HepG2 (cell line): ENCODE results near the gene SPC24. TPM values are rescaled to one million over a fixed set of nuclear protein-coding genes. Genes with fewer than 3 reads are reported as not detected.
"Not testable (repeated sequence)": the region's sequence is repeated elsewhere in the genome, so short reads cannot be mapped to it uniquely, and the experiment has no call there.

Experiments used
- ATAC-seq: fragments of 200-7000 bp; cut with Tn5 transposase; 3 replicates; pipeline ENCODE4 v1.9.1; 2020; ENCODE audit warnings: mild to moderate bottlenecking, moderate library complexity
- BruUV-seq: library from RNA; stranded (reverse); fragments of 400-500 nt; replicated peaks from 2 replicates; lab custom pipeline; 2021; lab: Mats Ljungman, UMichigan
- CTCF ChIA-PET: fragments of 300-600 bp; formaldehyde crosslinking; extraction: SDS; loops from one replicate; lab custom pipeline; 2021; ENCODE audit warnings: low total read pairs, inconsistent platforms, low intra/inter-chr PET ratio; lab: Yijun Ruan, JAX
- POLR2A ChIA-PET: fragments of 350-600 bp; sonication (Branson Sonifier 250); formaldehyde crosslinking; loops from one replicate; lab custom pipeline; 2020; ENCODE audit warnings: antibody characterized with exemption, inconsistent platforms; lab: Yijun Ruan, JAX
- DNase-seq: peaks from one replicate; pipeline ENCODE4 v3.0.0-alpha.2; 2015; ENCODE audit warnings: low spot score
- FAIRE-seq: peaks from 3 replicates; lab custom pipeline; 2011; peaks lifted over from hg19 to GRCh38; lab: Jason Lieb, UNC
- H2AFZ ChIP-seq: one replicate; pipeline ENCODE4 v1.6.1; 2011; ENCODE audit warnings: low read length, inconsistent platforms
- H3K27ac ChIP-seq: fragments of 300-600 bp; 3 replicates; pipeline ENCODE4 v1.8.0; 2011; ENCODE audit warnings: mixed run types, mild to moderate bottlenecking, mixed read lengths, low read length, inconsistent platforms; ENCODE audit not compliant: insufficient read depth; ENCODE audit errors: extremely low read length
- H3K27me3 ChIP-seq, 2 experiments: fragments of 200-600 bp in 1 of 2; 2 replicates in 1 of 2; 3 replicates in 1 of 2; pipeline versions ENCODE4 v1.6.0 to v1.8.0; 2011; ENCODE audit warnings: low read length in 2 of 2, mild to moderate bottlenecking in 2 of 2, moderate library complexity in 2 of 2, inconsistent platforms in 1 of 2; ENCODE audit not compliant: insufficient read depth in 2 of 2, control insufficient read depth in 1 of 2
- H3K36me3 ChIP-seq, 2 experiments: fragments of 200-600 bp in 1 of 2; replicated peaks in 1 of 2; 2 replicates in 1 of 2; 3 replicates in 1 of 2; pipeline versions ENCODE4 v1.5.1 to v1.8.0; 2011; ENCODE audit warnings: low read length in 2 of 2, inconsistent platforms in 1 of 2; ENCODE audit not compliant: insufficient read depth in 2 of 2, control insufficient read depth in 1 of 2
- H3K4me1 ChIP-seq: 2 replicates; pipeline ENCODE4 v1.5.1; 2012; ENCODE audit warnings: low read length, inconsistent platforms; ENCODE audit not compliant: insufficient read depth
- H3K4me2 ChIP-seq: 2 replicates; pipeline ENCODE4 v1.6.0; 2011; ENCODE audit warnings: low read depth, low read length, inconsistent platforms
- H3K4me3 ChIP-seq, 3 experiments: fragments of 200-600 bp in 1 of 3; sonication (generic), shearing (Covaris generic) in 1 of 3; replicated peaks in 1 of 3; 2 replicates each; pipeline ENCODE4 v1.5.1; 2011 to 2016; ENCODE audit warnings: low read length in 3 of 3, inconsistent platforms in 2 of 3, low read depth in 2 of 3, mild to moderate bottlenecking in 2 of 3, control low read depth in 1 of 3, mixed read lengths in 1 of 3; ENCODE audit not compliant: insufficient read depth in 1 of 3
- H3K79me2 ChIP-seq: one replicate; pipeline ENCODE4 v1.6.1; 2011; ENCODE audit warnings: low read length, inconsistent platforms; ENCODE audit not compliant: insufficient read depth
- H3K9ac ChIP-seq: 2 replicates; pipeline ENCODE4 v1.6.0; 2011; ENCODE audit warnings: mild to moderate bottlenecking, low read depth, low read length, inconsistent platforms; ENCODE audit not compliant: insufficient read depth
- H3K9me3 ChIP-seq: 2 replicates; pipeline ENCODE4 v1.5.1; 2012; ENCODE audit warnings: mild to moderate bottlenecking, low read length
- H4K20me1 ChIP-seq: 2 replicates; pipeline ENCODE4 v1.6.0; 2011; ENCODE audit warnings: inconsistent platforms, mild to moderate bottlenecking, low read length, moderate library complexity; ENCODE audit not compliant: insufficient read depth
- BCL6 ChIP-seq: IDR thresholded peaks from 2 replicates; pipeline ENCODE4 v1.6.1; 2016; ENCODE audit warnings: missing genetic modification reagents, missing compliant biosample characterization
- E2F2 ChIP-seq: sonication (generic); formaldehyde crosslinking; IDR thresholded peaks from 2 replicates; pipeline ENCODE4 v1.4.0; 2020; ENCODE audit warnings: missing genetic modification reagents, borderline replicate concordance
- ETV5 ChIP-seq: IDR thresholded peaks from 2 replicates; pipeline ENCODE4 v1.6.1; 2018; ENCODE audit warnings: missing biosample characterization, missing genetic modification reagents, inconsistent platforms, borderline replicate concordance
- FOXO4 ChIP-seq: sonication (generic); formaldehyde crosslinking; conservative IDR thresholded peaks from 2 replicates; pipeline ENCODE4 v1.8.1; 2023; ENCODE audit warnings: missing genetic modification reagents
- HNF4G ChIP-seq, 2 experiments: sonication (generic) in 1 of 2; formaldehyde crosslinking in 1 of 2; IDR thresholded peaks; 2 replicates each; pipeline versions ENCODE4 v1.4.0 to v1.6.1; 2011 to 2020; ENCODE audit warnings: borderline replicate concordance in 2 of 2, low read depth in 2 of 2, mild to moderate bottlenecking in 2 of 2, low read length in 1 of 2, missing genetic modification reagents in 1 of 2, moderate library complexity in 1 of 2
- HOXA7 ChIP-seq: sonication (generic); formaldehyde crosslinking; IDR thresholded peaks from 2 replicates; pipeline ENCODE4 v1.8.1; 2022; ENCODE audit warnings: mild to moderate bottlenecking, missing genetic modification reagents, moderate library complexity
- JARID2 ChIP-seq: sonication (generic); formaldehyde crosslinking; IDR thresholded peaks from 2 replicates; pipeline ENCODE4 v1.8.1; 2023; ENCODE audit warnings: missing genetic modification reagents, inconsistent platforms; ENCODE audit not compliant: insufficient replicate concordance
- POLR2A ChIP-seq, 2 experiments: IDR thresholded peaks; 2 replicates each; pipeline ENCODE4 v1.6.1; 2011; ENCODE audit warnings: low read depth in 2 of 2, low read length in 2 of 2, mild to moderate bottlenecking in 1 of 2, moderate library complexity in 1 of 2; ENCODE audit not compliant: insufficient read depth in 1 of 2
- POLR2G ChIP-seq: fragments of 200-400 bp; formaldehyde crosslinking; IDR thresholded peaks from 2 replicates; pipeline ENCODE4 v1.6.1; 2018; ENCODE audit warnings: mild to moderate bottlenecking, low read depth, low read length, moderate library complexity
- RBFOX2 ChIP-seq: fragments of 200-400 bp; formaldehyde crosslinking; IDR thresholded peaks from 2 replicates; pipeline ENCODE4 v1.6.1; 2017; ENCODE audit warnings: low read depth, mild to moderate bottlenecking, low read length
- SETDB1 ChIP-seq: sonication (generic); formaldehyde crosslinking; IDR thresholded peaks from 2 replicates; pipeline ENCODE4 v1.5.1; 2020; ENCODE audit warnings: missing genetic modification reagents, mild to moderate bottlenecking, borderline replicate concordance
- SUZ12 ChIP-seq: fragments of 150-350 bp; IDR thresholded peaks from 2 replicates; pipeline ENCODE4 v1.6.1; 2014; ENCODE audit warnings: low read depth, low read length
- ZMYM4 ChIP-seq: sonication (generic); formaldehyde crosslinking; IDR thresholded peaks from 2 replicates; pipeline ENCODE4 v1.8.1; 2023; ENCODE audit warnings: mild to moderate bottlenecking, missing genetic modification reagents
- ZNF30 ChIP-seq: sonication (generic); formaldehyde crosslinking; IDR thresholded peaks from 2 replicates; pipeline ENCODE4 v1.5.0; 2020; ENCODE audit warnings: mild to moderate bottlenecking, missing genetic modification reagents
- ZNF570 ChIP-seq: sonication (generic); formaldehyde crosslinking; IDR thresholded peaks from 2 replicates; pipeline ENCODE4 v1.4.0; 2020; ENCODE audit warnings: mild to moderate bottlenecking, missing genetic modification reagents, borderline replicate concordance
- WGBS: methylation state at CpG from one replicate; pipeline ENCODE4 v1.1.6; 2017; ENCODE audit warnings: low lambda C conversion rate; 5-methylcytosine and 5-hydroxymethylcytosine counted together
- in situ Hi-C: cut with HindIII; loops from 2 replicates; pipeline ENCODE4 v1.10.0; 2017; ENCODE audit warnings: low pct_unique_long_range_greater_than_20kb; ENCODE audit not compliant: extremely low pct_ligation_motif_present
- intact Hi-C: fragments of 100-400 bp; cut with micrococcal nuclease; formaldehyde crosslinking; loops from one replicate; pipeline ENCODE4 v1.10.0; 2022; ENCODE audit not compliant: unreplicated experiment
- polyA plus RNA-seq, 8 experiments: library from polyadenylated mRNA; depleted of rRNA in 3 of 8; stranded (reverse) in 7 of 8; unstranded in 1 of 8; fragments of >200 nt; fragmentation: Illumina TruSeq in 4 of 8; extraction: Trizol in 4 of 8; gene quantifications; 2 replicates each; pipeline versions ENCODE4 v1.2.1 to v1.2.3, GENCODE V29; 2011 to 2016; ENCODE audit warnings: low read depth in 4 of 8, missing spikeins in 1 of 8, mixed read lengths in 1 of 8; ENCODE audit not compliant: insufficient read depth in 1 of 8
- total RNA-seq, 5 experiments: library from RNA; depleted of rRNA; stranded (reverse); fragments of >200 nt; fragmentation: Illumina TruSeq; extraction: Trizol; gene quantifications; 2 replicates each; pipeline ENCODE4 v1.2.3, GENCODE V29; 2016; ENCODE audit warnings: low read depth in 1 of 5

SPC24 gene
- total and polyA plus RNA-seq, 2 of the 13 experiments (the other 11 are each of a cell fraction or from before 2014, with no cell fraction given), result 10.0 to 46.2 TPM

- 99% methylated on average over 6 of the region's 6 CpGs for WGBS
- in situ Hi-C loops, result not testable (repeated sequence)
- TF ChIP-seq BCL6 (CRISPR knock-in tag), result peak; percentile 31; the same call in 1 of the 2 replicates
- TF ChIP-seq, all 625 proteins: peak for 1; not testable (repeated sequence) for 624
- H3K27ac ChIP-seq, H2AFZ ChIP-seq, H3K4me3 ChIP-seq, H3K27me3 ChIP-seq, FAIRE-seq, H3K9me3 ChIP-seq, BruUV-seq, ATAC-seq, H3K4me2 ChIP-seq, intact Hi-C loops, H3K9ac ChIP-seq, CTCF ChIA-PET, DNase-seq: not testable (repeated sequence)
- Histone ChIP-seq H3K79me2 (peaks cover 81% of the 10 kb centered on the region), H4K20me1 (peaks cover 90% of the 10 kb centered on the region), H3K4me1 (peaks cover 49% of the 10 kb centered on the region), H3K36me3 (peaks cover 21 to 57% of the 10 kb centered on the region in 2 experiments)
- POLR2A ChIA-PET, result interaction anchor here (1.1 kb wide), 1 partner anchor 29 kb away, joined by 4 read pairs; no protein-coding TSS in a partner anchor
Measured at GRCh38 chr19:11097367-11097766, 58.2 kb downstream of the SPC24 start.

- peak overlapping the region; percentile 8 for H3K27ac ChIP-seq
- ATAC-seq (no peak), DNase-seq (no peak), FAIRE-seq (no peak)
- POLR2A ChIA-PET, result interaction anchor here (1.5 kb wide), 1 partner anchor 17 kb away, joined by 3 read pairs; no protein-coding TSS in a partner anchor
- H2AFZ ChIP-seq, result no peak overlapping the region
- no peak overlapping the region for H3K4me2 ChIP-seq
- intact Hi-C loops, result no loop called here
- peaks cover 18 to 55% of the 10 kb centered on the region in 2 experiments for H3K36me3 ChIP-seq
- H3K27me3 ChIP-seq, result no peaks in the 10 kb centered on the region; a peak in 1 of 5 replicates
- peaks cover 56% of the 10 kb centered on the region for H3K4me1 ChIP-seq
- peaks cover 96% of the 10 kb centered on the region for H4K20me1 ChIP-seq
- in situ Hi-C loops, result no loop called here
- H3K79me2 ChIP-seq, result peaks cover 91% of the 10 kb centered on the region
- H3K9ac ChIP-seq, result no peak overlapping the region
- no peaks in the 10 kb centered on the region for H3K9me3 ChIP-seq
- no TSS peak for BruUV-seq
- no peak overlapping the region for H3K4me3 ChIP-seq
- 91% methylated on average over 10 of the region's 10 CpGs for WGBS
- CTCF ChIA-PET, result no interaction called here
- TF ChIP-seq POLR2A (IDR thresholded peaks at IDR 0.05; ENCODE audit: insufficient read depth in 1 of 2, low read depth in 2 of 2, low read length in 2 of 2) (peak in 1 of 2 experiments; percentile 33; a peak in 1 of 4 replicates), RBFOX2 (peak; percentile 50; the same call in 1 of the 2 replicates), E2F2 (CRISPR knock-in tag) (no peak), POLR2G (no peak), ZNF570 (no peak), HOXA7 (no peak), SETDB1 (CRISPR knock-in tag) (no peak), JARID2 (CRISPR knock-in tag) (no peak), ZNF30 (no peak), FOXO4 (no peak), ZMYM4 (CRISPR knock-in tag) (no peak), ETV5 (CRISPR knock-in tag) (no peak), HNF4G (IDR thresholded peaks at IDR 0.05; ENCODE audit: borderline replicate concordance, low read depth, low read length) (no peak), HNF4G (CRISPR knock-in tag; IDR thresholded peaks at IDR 0.05; ENCODE audit: borderline replicate concordance, low read depth) (no peak), SUZ12 (no peak)
Measured at GRCh38 chr19:11096210-11096841, 59.3 kb downstream of the SPC24 start.
